Neural crest cell (in vitro differentiated cells): Measurements from ENCODE around the gene LRRC45. TPM values are rescaled to one million over a fixed set of nuclear protein-coding genes. Genes with fewer than 3 reads are reported as not detected.
A peak's percentile ranks its signal among the peaks of the same experiment; 100 is the strongest.

Experiments
- DNase-seq: peaks from one replicate; pipeline ENCODE4 v3.0.0; 2021; ENCODE audit warnings: low read depth, mixed read lengths, low spot score
- H3K27ac Mint-ChIP-seq: one replicate; pipeline ENCODE4 v1.8.0; 2021; ENCODE audit warnings: mild to moderate bottlenecking, mixed read lengths; ENCODE audit not compliant: unreplicated experiment
- H3K27me3 Mint-ChIP-seq: 2 replicates; pipeline ENCODE4 v1.8.0; 2021; ENCODE audit warnings: low read depth, mild to moderate bottlenecking, mixed read lengths
- H3K36me3 Mint-ChIP-seq: 2 replicates; pipeline ENCODE4 v1.8.0; 2021; ENCODE audit warnings: low read depth, mild to moderate bottlenecking, mixed read lengths
- H3K4me1 Mint-ChIP-seq: 2 replicates; pipeline ENCODE4 v1.8.0; 2021; ENCODE audit warnings: mixed read lengths
- H3K4me3 Mint-ChIP-seq: one replicate; pipeline ENCODE4 v1.8.0; 2021; ENCODE audit warnings: mild to moderate bottlenecking, mixed read lengths
- H3K9me3 Mint-ChIP-seq: 2 replicates; pipeline ENCODE4 v1.8.0; 2021; ENCODE audit warnings: mixed read lengths
- CTCF ChIP-seq: fragments of 200-600 bp; sonication (generic); conservative IDR thresholded peaks from 2 replicates; pipeline ENCODE4 v1.5.0; 2021; ENCODE audit warnings: antibody characterized with exemption, mild to moderate bottlenecking
- total RNA-seq: library from RNA; stranded (reverse); gene quantifications from 2 replicates; pipeline ENCODE4 v1.2.1, GENCODE V29; 2021

Gene LRRC45
- total RNA-seq, 1 donor from 2014 or later = 63.5 TPM

GRCh38 chr17:82004517-82005455 lies 18.3 kb upstream of the LRRC45 start:
- Mint-ChIP-seq H3K27me3 (no peaks in the 10 kb centered on the region), H3K9me3 (no peaks in the 10 kb centered on the region), H3K36me3 (no peaks in the 10 kb centered on the region), H3K4me1 (peaks cover 17% of the 10 kb centered on the region), H3K27ac (no peak overlapping the region), H3K4me3 (no peak overlapping the region)
- no peak for TF ChIP-seq CTCF
- no peak for DNase-seq

DNA sequence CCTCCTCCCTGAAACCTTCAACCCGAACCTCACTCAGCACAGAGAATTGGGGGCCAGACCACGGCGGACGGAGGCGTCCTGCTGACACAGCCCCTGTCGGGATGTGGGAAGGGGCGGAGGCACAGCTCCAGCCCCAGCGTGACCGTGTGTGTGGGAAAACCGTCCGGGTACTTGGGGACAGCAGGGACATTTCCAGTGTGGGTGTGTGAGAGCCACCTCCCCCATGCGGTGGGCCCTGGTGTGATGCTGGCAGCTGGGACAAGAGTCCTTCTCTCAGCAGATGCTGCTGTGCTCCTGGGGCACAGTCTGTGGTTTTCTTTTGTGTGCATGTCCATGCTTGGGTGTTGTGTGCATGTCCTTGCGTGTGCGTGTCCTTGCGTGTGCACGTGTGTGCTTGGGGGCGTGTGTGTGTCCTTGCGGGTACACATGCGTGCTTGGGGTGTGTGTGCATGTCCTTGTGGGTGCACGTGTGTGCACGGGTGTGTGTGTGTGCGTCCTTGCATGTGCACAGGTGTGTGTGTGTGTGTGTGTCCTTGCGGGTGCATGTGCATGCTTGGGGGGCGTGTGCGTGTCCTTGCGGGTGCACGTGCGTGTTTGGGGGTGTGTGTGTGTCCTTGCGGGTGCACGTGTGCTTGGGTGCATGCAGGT lies 17.3 kb upstream of the LRRC45 start:
- Mint-ChIP-seq H3K27me3 (no peaks in the 10 kb centered on the region), H3K27ac (no peak overlapping the region), H3K9me3 (no peaks in the 10 kb centered on the region), H3K36me3 (no peaks in the 10 kb centered on the region), H3K4me3 (peak overlapping the region; percentile 27), H3K4me1 (peaks cover 17% of the 10 kb centered on the region)
- no peak for TF ChIP-seq CTCF
- DNase-seq = no peak

GRCh38 chr17:82006468-82007227 lies 16.5 kb upstream of the LRRC45 start:
- H3K36me3 Mint-ChIP-seq = no peaks in the 10 kb centered on the region
- no peak overlapping the region for H3K27ac Mint-ChIP-seq
- H3K4me3 Mint-ChIP-seq = peak overlapping the region; percentile 27
- no peak for DNase-seq
- TF ChIP-seq CTCF = no peak
- H3K27me3 Mint-ChIP-seq = no peaks in the 10 kb centered on the region
- H3K9me3 Mint-ChIP-seq = no peaks in the 10 kb centered on the region
- peaks cover 17% of the 10 kb centered on the region for H3K4me1 Mint-ChIP-seq

- TF ChIP-seq CTCF = no peak
- H3K27me3 Mint-ChIP-seq = no peaks in the 10 kb centered on the region
- no peak overlapping the region for H3K4me3 Mint-ChIP-seq
- H3K36me3 Mint-ChIP-seq = no peaks in the 10 kb centered on the region
- DNase-seq = no peak
- H3K4me1 Mint-ChIP-seq = peaks cover 20% of the 10 kb centered on the region
- no peak overlapping the region for H3K27ac Mint-ChIP-seq
- H3K9me3 Mint-ChIP-seq = no peaks in the 10 kb centered on the region
These were observed 15.9 kb upstream of the LRRC45 start for GRCh38 chr17:82007228-82007494.

DNA sequence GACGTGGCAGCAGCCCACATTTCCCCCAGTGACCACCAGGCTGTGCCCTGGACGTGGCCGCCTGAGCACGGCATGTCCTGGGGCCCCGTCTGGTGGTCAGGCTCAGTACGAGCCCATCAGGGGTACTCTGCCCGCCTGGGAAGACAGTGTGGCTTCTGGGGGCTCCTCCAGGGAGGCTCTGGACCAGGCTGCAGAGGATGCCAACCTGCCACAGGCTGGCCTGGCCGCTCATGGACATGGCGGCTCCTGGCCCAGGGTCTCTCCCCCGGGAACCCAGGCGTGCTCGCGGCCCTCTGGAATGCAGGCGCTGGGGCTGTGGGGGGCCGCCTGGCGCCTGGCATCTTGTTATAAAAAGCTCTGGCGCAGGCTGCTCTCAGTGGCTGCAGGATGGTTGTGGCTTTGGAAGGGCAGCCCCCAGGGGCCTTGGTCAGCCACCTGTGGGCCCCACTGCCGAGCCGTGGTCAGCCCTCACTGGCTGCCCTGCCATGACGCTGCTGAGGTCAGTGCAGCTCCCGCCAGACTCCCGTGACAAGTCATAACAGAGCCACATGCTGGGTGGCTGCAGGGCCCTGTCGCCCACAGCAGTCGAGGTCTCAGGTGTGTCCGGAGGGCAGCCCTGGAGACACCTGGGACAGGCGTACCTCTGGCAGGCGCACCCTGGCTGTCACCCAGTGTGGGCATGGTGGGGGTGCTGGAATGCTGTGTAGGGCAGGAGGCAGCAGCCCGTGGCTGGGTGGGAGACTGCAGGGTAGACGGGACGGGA lies 15.4 kb upstream of the LRRC45 start:
- H3K36me3 Mint-ChIP-seq = no peaks in the 10 kb centered on the region
- H3K4me1 Mint-ChIP-seq = peaks cover 21% of the 10 kb centered on the region
- H3K27ac Mint-ChIP-seq = no peak overlapping the region
- no peak overlapping the region for H3K4me3 Mint-ChIP-seq
- no peak for TF ChIP-seq CTCF
- no peaks in the 10 kb centered on the region for H3K27me3 Mint-ChIP-seq
- no peak for DNase-seq
- H3K9me3 Mint-ChIP-seq = no peaks in the 10 kb centered on the region
